Chondrocyte (in vitro differentiated cells): Measurements from ENCODE around the gene ELF5. TPM values are rescaled to one million over a fixed set of nuclear protein-coding genes. Genes with fewer than 3 reads are reported as not detected.

Source experiments
- DNase-seq: peaks from one replicate; pipeline ENCODE4 v3.0.0; 2021; ENCODE audit warnings: mixed read lengths, low spot score
- H3K27ac Mint-ChIP-seq: one replicate; pipeline ENCODE4 v1.8.0; 2021; ENCODE audit warnings: mild to moderate bottlenecking, moderate library complexity, mixed read lengths; ENCODE audit not compliant: unreplicated experiment
- H3K27me3 Mint-ChIP-seq: 2 replicates; pipeline ENCODE4 v1.8.0; 2021; ENCODE audit warnings: low read depth, mixed read lengths
- H3K36me3 Mint-ChIP-seq: 2 replicates; pipeline ENCODE4 v1.8.0; 2021; ENCODE audit warnings: low read depth, mixed read lengths
- H3K4me1 Mint-ChIP-seq: 2 replicates; pipeline ENCODE4 v1.8.0; 2021; ENCODE audit warnings: low read depth, mild to moderate bottlenecking, mixed read lengths
- H3K4me3 Mint-ChIP-seq: one replicate; pipeline ENCODE4 v1.8.0; 2021; ENCODE audit warnings: mild to moderate bottlenecking, moderate library complexity, mixed read lengths; ENCODE audit not compliant: unreplicated experiment
- H3K9me3 Mint-ChIP-seq: 2 replicates; pipeline ENCODE4 v1.8.0; 2021; ENCODE audit warnings: low read depth, mixed read lengths
- CTCF ChIP-seq: fragments of 200-600 bp; sonication (generic); IDR thresholded peaks from 2 replicates; pipeline ENCODE4 v1.5.0; 2021; ENCODE audit warnings: antibody characterized with exemption, mild to moderate bottlenecking, moderate library complexity
- total RNA-seq: library from RNA; stranded (reverse); gene quantifications from 3 replicates; pipeline ENCODE4 v1.2.1, GENCODE V29; 2021

The ELF5 gene
- total RNA-seq, 1 donor from 2014 or later, result not detected

GRCh38 chr11:34540870-34541269 is 27.3 kb upstream of the ELF5 start:
- no peak for TF ChIP-seq CTCF

DNA sequence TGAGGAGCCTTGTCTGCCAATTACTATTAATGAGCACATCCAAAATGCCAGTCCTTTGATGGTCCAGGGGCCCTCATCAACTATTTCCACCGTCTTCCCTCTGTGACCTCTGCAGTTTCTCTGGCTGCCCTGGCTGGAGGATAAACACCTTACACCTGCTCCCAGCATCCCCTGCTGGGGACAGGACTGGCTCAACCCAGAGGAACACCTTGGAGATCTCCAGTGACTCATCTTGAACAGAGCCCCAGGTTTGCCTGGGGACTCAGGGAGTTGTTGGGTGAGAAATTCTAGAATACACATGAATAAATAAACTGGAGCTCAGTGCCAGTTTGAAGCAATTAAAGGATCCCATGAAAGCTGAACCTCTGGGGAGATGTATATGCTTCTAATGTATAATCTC is 24.0 kb upstream of the ELF5 start:
- Mint-ChIP-seq H3K27me3 (peaks cover 65% of the 10 kb centered on the region), H3K27ac (no peak overlapping the region)
- DNase-seq, result no peak

More at GRCh38 chr11:34540870-34541269, 27.3 kb upstream of the ELF5 start:
- no peaks in the 10 kb centered on the region for H3K9me3 Mint-ChIP-seq
- H3K36me3 Mint-ChIP-seq, result peaks cover 1% of the 10 kb centered on the region
- no peak for DNase-seq
- peaks cover 74% of the 10 kb centered on the region for H3K27me3 Mint-ChIP-seq
- no peak overlapping the region for H3K27ac Mint-ChIP-seq
- H3K4me1 Mint-ChIP-seq, result no peaks in the 10 kb centered on the region
- no peak overlapping the region for H3K4me3 Mint-ChIP-seq

GRCh38 chr11:34536056-34536455 is 22.5 kb upstream of the ELF5 start:
- Mint-ChIP-seq H3K27ac (no peak overlapping the region), H3K9me3 (peaks cover 20% of the 10 kb centered on the region), H3K4me1 (no peaks in the 10 kb centered on the region), H3K4me3 (no peak overlapping the region), H3K36me3 (peaks cover 6% of the 10 kb centered on the region), H3K27me3 (peaks cover 54% of the 10 kb centered on the region)
- DNase-seq, result no peak
- no peak for TF ChIP-seq CTCF

More for the DNA sequence above, 24.0 kb upstream of the ELF5 start:
- no peak for TF ChIP-seq CTCF
- Mint-ChIP-seq H3K36me3 (peaks cover 3% of the 10 kb centered on the region), H3K4me1 (no peaks in the 10 kb centered on the region), H3K4me3 (no peak overlapping the region), H3K9me3 (peaks cover 14% of the 10 kb centered on the region)

DNA sequence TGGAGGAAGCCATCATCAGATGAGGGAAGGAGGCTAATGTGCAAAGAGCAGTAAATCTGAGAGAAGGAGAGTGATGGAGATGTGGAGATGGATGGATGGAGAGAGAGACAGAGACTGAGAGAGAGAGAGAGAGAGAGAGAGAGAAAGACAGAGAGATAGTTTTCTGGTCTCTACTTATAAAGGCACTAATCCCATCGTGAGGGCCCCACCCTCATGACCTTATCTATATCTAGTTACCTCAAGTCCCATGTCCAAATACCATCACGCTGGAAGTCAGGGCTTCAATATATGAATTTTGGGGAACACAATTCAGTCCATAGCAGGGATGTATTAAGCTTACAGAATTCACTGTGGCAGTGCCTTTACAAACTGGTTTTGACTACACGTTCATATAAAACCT is 21.2 kb upstream of the ELF5 start:
- Mint-ChIP-seq H3K36me3 (peaks cover 7% of the 10 kb centered on the region), H3K27me3 (peaks cover 49% of the 10 kb centered on the region), H3K27ac (no peak overlapping the region), H3K9me3 (peaks cover 25% of the 10 kb centered on the region), H3K4me1 (no peaks in the 10 kb centered on the region), H3K4me3 (no peak overlapping the region)
- no peak for TF ChIP-seq CTCF
- no peak for DNase-seq

DNA sequence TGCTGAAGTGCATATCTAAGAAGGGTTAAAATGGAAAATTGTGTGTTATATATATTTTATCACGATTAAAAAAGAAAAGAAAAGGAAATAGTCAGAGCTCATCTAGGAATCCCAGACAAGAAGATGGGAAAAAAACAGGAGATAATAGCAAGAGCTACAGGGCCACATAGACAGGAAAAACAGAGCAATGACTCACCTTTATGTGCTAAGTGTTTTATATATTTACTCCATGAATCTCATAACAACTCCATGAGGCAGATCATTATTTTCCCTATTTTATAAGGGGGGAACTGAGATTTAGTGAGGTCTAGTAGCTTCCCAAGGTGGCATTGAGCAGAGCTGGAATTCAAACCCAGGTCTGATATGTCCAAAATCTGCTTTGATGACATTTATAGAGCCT is 18.1 kb upstream of the ELF5 start:
- H3K27ac Mint-ChIP-seq, result no peak overlapping the region
- H3K4me3 Mint-ChIP-seq, result no peak overlapping the region
- peaks cover 34% of the 10 kb centered on the region for H3K27me3 Mint-ChIP-seq
- DNase-seq, result no peak
- no peak for TF ChIP-seq CTCF
- H3K4me1 Mint-ChIP-seq, result no peaks in the 10 kb centered on the region
- peaks cover 25% of the 10 kb centered on the region for H3K9me3 Mint-ChIP-seq
- peaks cover 7% of the 10 kb centered on the region for H3K36me3 Mint-ChIP-seq
